Panc1 (cell line): ENCODE measurements around the gene ZNF544.

ENCODE experiments used
- CTCF ChIP-seq: fragments of 450-650 bp; IDR thresholded peaks from 2 replicates; pipeline ENCODE4 v1.5.1; 2017; ENCODE audit warnings: mild to moderate bottlenecking
- SIN3A ChIP-seq: IDR thresholded peaks from 2 replicates; pipeline ENCODE4 v1.6.1; 2012; ENCODE audit warnings: low read depth, mild to moderate bottlenecking, low read length, moderate library complexity, borderline replicate concordance; ENCODE audit not compliant: insufficient read depth

- TF ChIP-seq CTCF (no peak), SIN3A (no peak)
These were observed 66.1 kb downstream of the ZNF544 start for GRCh38 chr19:58294743-58295374.
